ENCODE measurements around the gene TMEM181.

- TF ChIP-seq CTCF (IDR thresholded peaks at IDR 0.05) (no peak), POLR2A (IDR thresholded peaks at IDR 0.05) (no peak)
Observed at GRCh38 chr6:158589366-158589765, 29.5 kb downstream of the TMEM181 start.

Measured in right lobe of liver (tissue), 4 donors.